Stimulated activated CD8-positive, alpha-beta memory T cell treated with anti-CD3 and anti-CD28 coated beads, Interleukin-15, amount 100 ng/mL, for 48 hours (primary cell): ENCODE measurements around the gene KCNJ15.
"Not testable (repeated sequence)": the region's sequence is repeated elsewhere in the genome, so short reads cannot be mapped to it uniquely, and the experiment has no call there.

Experiments
- DNase-seq, 2 donors: peaks; one replicate each; pipeline ENCODE4 v3.0.0-alpha.2; 2020; ENCODE audit warnings: low read depth in 2 of 2

The KCNJ15 gene

DNA sequence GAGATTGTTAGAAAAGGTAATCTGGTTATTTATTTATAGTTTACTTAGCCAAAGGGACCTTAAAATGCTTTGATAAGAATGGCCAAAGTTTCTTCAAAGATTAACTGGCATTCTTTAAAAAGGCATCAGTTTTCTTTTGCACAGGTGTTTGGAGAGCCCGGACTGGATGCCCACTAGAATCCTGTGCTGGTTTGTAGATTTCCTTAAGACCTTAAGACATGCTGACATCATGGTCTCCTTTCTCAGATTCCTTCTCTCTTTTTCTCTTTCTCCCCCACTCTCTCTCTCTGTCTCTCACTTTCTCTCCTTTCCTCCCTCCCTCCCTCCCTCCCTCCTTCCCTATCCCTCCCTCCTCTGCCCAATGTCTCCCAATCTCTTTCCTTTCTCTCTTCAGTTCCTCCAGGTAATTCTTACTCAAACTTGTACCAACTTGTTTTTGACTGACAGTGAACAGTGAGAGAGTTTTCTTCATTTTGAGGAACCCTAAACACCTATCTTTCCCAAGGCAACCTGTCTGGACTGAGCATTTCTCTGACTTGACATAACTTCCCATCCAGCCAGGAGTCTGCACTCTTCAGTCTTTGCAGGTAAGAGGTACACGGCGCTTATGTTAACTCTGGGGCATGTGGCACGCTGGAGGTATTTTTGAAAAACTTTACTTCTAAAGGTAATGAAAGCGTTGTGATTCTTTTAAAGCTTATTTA lies at the start of gene KCNJ15:
TSS of gene KCNJ15 (plus strand) at position 393 of the 704 bp plus-strand sequence. CDS start 42,271 bp downstream, outside the sequence.
- DNase-seq: no peak

GRCh38 chr21:38208118-38208517 lies 48.7 kb upstream of the KCNJ15 start:
- DNase-seq: no peak

DNA sequence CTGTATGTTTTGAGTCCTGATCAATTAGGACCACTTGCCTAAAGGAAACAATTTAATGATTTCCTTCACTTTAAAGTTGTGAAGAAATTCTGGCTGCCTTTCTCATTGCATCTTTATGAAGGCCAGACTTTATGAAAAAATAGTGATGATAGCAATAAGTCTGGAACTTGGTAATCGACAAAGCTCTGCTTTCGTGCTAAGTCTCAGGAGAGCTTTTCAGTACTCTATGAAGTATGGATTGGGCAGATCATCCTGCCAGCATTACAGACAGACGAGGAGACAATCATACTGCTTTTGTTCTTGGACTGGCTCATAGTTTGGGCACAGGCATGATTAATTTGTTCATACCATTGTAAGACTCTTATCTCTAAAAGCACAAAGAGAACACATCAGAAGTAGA lies 45.5 kb upstream of the KCNJ15 start:
- no peak for DNase-seq

DNA sequence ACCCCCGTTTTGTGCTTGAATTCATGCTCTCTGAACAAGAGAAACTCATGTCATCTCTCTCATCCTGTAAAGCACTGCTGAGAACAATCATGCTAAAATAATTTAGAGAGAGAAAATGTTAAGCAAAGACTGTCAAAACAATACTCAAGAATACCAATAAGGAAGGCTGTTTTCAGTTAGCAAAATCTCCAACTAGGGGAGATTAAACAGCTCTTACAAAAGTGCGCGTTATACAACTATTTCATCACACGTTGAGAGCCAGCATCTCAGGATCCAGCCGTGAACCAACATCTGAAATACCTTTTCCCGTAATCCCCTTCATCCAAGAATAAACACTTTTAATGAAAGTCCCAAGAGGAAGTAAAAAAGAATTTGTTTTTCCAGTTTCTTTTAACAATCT lies 44.1 kb upstream of the KCNJ15 start:
- DNase-seq: no peak

- peak; percentile 5 to 19 for DNase-seq
These were observed 37.7 kb upstream of the KCNJ15 start for GRCh38 chr21:38219049-38219628.

DNA sequence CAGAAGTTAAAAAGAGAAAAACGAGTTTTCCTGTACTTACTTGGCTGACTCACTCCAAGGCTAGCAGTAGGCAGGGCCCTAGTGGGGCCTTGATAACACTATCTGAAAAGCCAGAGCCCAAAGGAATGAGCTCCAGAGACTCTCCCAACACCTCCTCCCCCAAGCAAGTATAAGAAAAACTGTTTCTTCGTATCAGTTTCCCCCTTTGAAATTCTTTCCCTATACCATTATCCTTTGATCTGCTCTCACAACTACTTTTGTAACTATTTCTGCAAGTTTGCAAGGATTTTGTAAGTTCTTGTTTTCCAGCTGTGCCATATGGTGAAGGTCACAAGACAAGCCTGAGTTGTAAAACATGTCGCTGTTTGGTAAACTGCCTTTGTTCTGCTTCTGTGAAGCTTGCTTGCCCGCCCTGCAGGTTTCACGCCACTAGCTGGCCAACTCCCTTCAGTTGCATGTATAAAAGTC lies 36.5 kb upstream of the KCNJ15 start:
- DNase-seq: no peak

- DNase-seq: no peak
These were observed 35.2 kb upstream of the KCNJ15 start for GRCh38 chr21:38221594-38221993.

GRCh38 chr21:38223893-38224540 lies 32.8 kb upstream of the KCNJ15 start:
- no peak for DNase-seq

DNA sequence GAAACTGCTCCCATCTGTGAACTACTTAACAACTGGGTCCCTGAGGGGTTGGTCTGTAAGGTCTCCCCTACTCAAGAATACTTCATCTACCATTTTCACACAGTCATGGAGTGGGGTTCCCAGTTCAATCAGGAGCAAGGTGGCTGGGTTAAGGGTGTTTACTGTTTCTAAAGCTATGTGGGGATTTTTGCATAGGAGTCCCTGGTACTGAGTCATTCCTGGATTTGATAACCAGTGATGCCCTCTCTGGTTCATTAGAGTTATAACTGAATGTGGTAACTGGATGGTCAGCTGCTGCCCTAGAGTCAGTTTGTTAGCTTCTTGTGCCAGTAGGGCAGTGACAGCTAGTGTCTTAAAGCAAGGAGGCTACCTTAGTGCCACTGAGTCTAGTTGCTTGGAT lies 29.4 kb upstream of the KCNJ15 start:
- no peak for DNase-seq

DNA sequence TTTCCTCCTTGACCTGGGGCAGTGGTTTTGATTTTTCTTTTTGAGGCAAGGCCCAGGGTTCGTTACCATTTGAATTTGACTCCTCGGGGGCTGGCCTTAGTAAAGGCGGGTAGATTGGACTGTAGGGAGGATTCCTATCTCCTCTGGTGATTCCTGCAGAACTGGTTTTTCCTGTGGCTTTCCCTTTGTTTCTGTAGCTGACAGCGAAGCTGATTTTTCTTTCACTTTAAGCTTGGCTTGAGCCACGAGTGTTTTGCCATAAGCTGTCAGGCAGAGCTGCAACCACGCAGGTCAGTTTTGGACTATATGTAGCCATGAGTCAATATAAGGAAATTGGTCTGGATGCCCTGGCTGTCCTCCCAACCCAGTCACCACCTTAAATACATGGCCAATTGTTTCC lies 28.7 kb upstream of the KCNJ15 start:
- DNase-seq: no peak

DNA sequence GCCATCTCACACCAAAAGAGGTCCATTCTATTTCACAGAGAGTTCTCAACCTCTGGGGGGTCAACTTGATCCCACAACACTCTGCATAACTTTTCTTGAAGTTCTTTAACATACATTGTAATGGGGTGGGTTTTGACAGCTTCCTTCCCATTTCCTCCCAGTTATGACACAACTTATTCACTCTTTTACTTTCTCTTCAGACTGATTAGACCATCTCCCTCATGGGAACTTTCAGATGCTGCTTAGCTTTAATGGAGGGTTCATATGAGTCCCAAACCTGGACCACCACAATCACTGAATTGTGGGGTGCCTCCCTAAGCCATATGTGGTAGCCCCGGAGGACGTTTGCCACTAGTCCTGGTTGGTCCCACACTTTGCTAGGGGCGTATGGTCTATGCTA lies 28.3 kb upstream of the KCNJ15 start:
- DNase-seq: no peak

GRCh38 chr21:38229260-38229877 lies 27.4 kb upstream of the KCNJ15 start:
- DNase-seq: no peak

DNA sequence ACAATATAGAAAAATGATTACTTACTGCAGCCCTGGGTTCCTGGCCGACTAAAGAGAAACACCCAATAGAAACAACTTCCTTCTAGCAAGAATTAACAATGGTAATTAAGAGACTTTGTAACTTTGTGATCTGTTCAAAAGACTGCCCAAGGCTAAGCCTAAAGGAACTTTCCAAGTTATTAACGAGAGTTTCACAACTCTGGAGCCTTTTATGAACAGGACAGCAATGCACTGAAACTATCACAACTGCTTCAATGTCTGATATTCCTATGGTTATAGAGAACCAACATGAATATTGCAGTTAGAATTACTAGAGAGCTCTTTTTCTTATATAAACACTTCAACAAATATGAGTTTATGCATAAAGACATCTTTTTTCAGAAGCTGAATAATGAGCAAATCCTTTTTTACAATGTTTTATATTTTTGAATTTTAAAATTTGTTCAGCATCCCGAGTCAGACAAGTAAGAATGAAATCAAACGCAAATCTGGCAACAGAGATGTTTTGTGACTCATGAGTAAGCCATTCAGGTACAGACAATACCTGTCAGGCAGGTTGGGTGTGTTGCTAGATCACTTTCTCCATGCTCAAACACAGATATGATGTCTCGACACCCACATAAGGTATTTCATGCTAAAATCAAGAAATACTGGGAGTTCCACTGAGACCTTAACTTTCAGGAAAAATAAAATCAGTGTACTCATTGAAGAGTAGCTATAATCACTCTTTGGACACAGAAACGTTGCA lies 22.2 kb upstream of the KCNJ15 start:
- DNase-seq: no peak

GRCh38 chr21:38235251-38235650 lies 21.5 kb upstream of the KCNJ15 start:
- not testable (repeated sequence) for DNase-seq

- DNase-seq: no peak
These were observed 20.6 kb upstream of the KCNJ15 start for GRCh38 chr21:38236232-38236631.

DNA sequence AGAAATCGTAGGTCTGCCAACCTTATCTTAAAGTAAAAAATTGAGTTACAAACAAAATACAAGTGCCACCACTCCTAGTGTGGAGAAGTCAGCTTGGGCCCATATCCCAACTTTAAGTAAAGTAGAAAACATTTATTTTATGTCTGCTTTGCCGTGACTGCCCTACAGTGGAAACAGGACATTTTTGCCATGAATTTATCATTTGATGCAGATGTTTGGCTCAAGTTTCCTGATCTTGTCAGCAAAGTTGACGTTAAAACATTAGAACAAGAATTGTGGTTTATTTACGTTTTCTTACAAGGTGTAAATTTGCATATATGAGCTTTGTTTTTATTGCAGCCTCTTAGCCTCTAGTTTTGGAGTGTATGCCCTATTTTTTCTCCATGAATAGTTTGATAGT lies 17.1 kb upstream of the KCNJ15 start:
- DNase-seq: no peak

- DNase-seq: no peak
These were observed 16.7 kb upstream of the KCNJ15 start for GRCh38 chr21:38240129-38240528.

DNA sequence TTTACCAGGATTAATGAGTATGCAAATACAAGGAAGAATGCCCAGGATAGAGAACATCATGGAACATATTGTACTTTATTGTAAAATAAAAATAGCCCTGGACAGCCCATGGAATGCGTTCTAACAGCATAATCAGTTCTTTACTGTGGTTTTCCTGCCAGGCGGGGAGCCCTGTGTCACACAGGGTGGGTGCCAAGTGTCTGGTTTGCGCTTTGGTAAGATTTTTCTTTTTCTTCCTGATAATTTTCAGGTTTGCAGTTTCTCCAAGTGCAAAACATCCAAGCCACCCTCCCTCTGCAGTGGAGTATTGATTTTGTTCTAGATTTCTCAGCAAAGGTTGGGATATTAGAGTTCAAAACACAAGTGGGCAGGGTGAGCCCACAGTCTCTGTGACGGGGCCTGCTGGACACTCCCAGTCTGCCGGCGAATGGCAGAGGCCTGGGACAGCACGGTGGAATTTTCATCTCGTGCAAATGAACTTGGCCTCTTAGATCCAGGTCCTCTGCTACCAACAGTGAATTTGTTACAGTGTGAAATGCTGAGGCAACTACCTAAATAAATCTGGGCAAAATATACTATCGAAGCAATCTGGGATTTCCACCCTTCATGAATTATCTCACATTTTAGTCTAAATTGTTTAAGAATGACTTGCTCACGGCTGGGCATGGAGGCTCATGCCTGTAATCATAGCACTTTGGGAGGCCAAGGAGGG lies 15.6 kb upstream of the KCNJ15 start:
- no peak for DNase-seq

- no peak for DNase-seq
These were observed 14.7 kb upstream of the KCNJ15 start for GRCh38 chr21:38242061-38242460.

GRCh38 chr21:38243732-38244406 lies 12.9 kb upstream of the KCNJ15 start:
- no peak for DNase-seq

DNA sequence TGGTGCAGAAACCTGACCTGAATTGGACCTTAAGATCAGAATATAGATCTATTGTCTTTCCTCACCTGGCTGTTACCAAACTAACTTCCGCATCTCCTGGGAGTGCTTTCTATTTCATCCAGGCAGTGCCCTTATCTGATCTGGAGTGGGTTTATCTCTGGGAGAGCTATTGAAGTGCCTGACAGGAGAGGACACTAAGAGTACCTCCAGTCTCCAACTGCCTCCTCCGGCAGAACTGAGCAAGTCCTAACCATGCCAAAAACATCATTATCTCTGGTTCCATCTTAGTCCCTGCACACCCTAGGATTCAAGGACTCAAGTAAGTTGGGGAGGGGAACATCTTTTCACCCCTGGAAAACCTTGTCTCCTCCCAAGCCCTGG lies 12.4 kb upstream of the KCNJ15 start:
- DNase-seq: no peak
